Liver (tissue), 5 donors: ENCODE results near the gene OR51B6. TPM values are rescaled to one million over a fixed set of nuclear protein-coding genes. Genes with fewer than 3 reads are reported as not detected.

Source experiments
- polyA plus RNA-seq, 2 donors: library from polyadenylated mRNA; stranded (reverse) in 1 of 2; unstranded in 1 of 2; fragments of 200-250 nt in 1 of 2; fragments of >200 nt in 1 of 2; fragmentation: Nextera tagmentation in 1 of 2; extraction: Ambion mirVana in 1 of 2; gene quantifications; one replicate each; pipeline versions ENCODE4 v1.2.1 to v1.2.3, GENCODE V29; 2013 to 2015
- small RNA-seq: library from RNA; depleted of rRNA; stranded (forward); fragments of <200 nt; gene quantifications from one replicate; pipeline ENCODE3, GENCODE V24; 2014
- total RNA-seq, 2 donors: library from RNA; depleted of rRNA; stranded (reverse); fragments of >200 nt; gene quantifications; one replicate each; pipeline ENCODE4 v1.2.3, GENCODE V29; 2014
- donor health status: healthy.
- donor health status: healthy.
- donor health status: healthy.

Gene OR51B6
- total and polyA plus RNA-seq, 4 donors, result not detected

Small RNA genes lying within 50 kb of the gene (small RNA-seq; reads per million reads assigned to genes)
- not detected for gene AC104389.3

Other genes starting within 250 kb of the OR51B6 start
- not detected for gene OR52A5, start 213.2 kb upstream of the OR51B6 start, total RNA-seq
- gene OR52A5, start 213.2 kb upstream of the OR51B6 start, polyA plus RNA-seq, result not detected
- not detected for gene OR52A1, start 196.8 kb upstream of the OR51B6 start, total RNA-seq
- not detected for gene OR52A1, start 196.8 kb upstream of the OR51B6 start, polyA plus RNA-seq
- not detected for gene OR51V1, start 150.8 kb upstream of the OR51B6 start, total RNA-seq
- gene OR51V1, start 150.8 kb upstream of the OR51B6 start, polyA plus RNA-seq, result not detected
- 1,000 to 10,000 TPM in 1 of 2 donors, 1 to 10 TPM in 1; 5.7 to 3,950 TPM for gene HBB, start 124.4 kb upstream of the OR51B6 start, total RNA-seq
- gene HBB, start 124.4 kb upstream of the OR51B6 start, polyA plus RNA-seq, result 10 to 100 TPM; 13.6 to 86.8 TPM
- 1 to 10 TPM in 1 of 2 donors, not detected in 1; 6.0 TPM for gene HBD, start 117.0 kb upstream of the OR51B6 start, total RNA-seq
- gene HBD, start 117.0 kb upstream of the OR51B6 start, polyA plus RNA-seq, result under 1 TPM in 1 of 2 donors, not detected in 1; 0.72 TPM
- 10 to 100 TPM in 1 of 2 donors, not detected in 1; 75.1 TPM for gene HBG1, start 101.7 kb upstream of the OR51B6 start, total RNA-seq
- not detected for gene HBG1, start 101.7 kb upstream of the OR51B6 start, polyA plus RNA-seq
- over 10,000 TPM in 1 of 2 donors, not detected in 1; 55,632 TPM for gene HBG2, start 96.7 kb upstream of the OR51B6 start, total RNA-seq
- under 1 TPM in 1 of 2 donors, not detected in 1; 0.71 TPM for gene HBG2, start 96.7 kb upstream of the OR51B6 start, polyA plus RNA-seq
- gene HBE1, start 81.6 kb upstream of the OR51B6 start, total RNA-seq, result 10 to 100 TPM in 1 of 2 donors, not detected in 1; 82.7 TPM
- not detected for gene HBE1, start 81.6 kb upstream of the OR51B6 start, polyA plus RNA-seq
- gene OR51B4, start 49.6 kb upstream of the OR51B6 start, total RNA-seq, result not detected
- not detected for gene OR51B4, start 49.6 kb upstream of the OR51B6 start, polyA plus RNA-seq
- under 1 TPM; 0.17 to 0.37 TPM for gene OR51B2, start 27.2 kb upstream of the OR51B6 start, total RNA-seq
- gene OR51B2, start 27.2 kb upstream of the OR51B6 start, polyA plus RNA-seq, result not detected
- under 1 TPM; 0.17 to 0.23 TPM for gene OR51B5, start 8.0 kb upstream of the OR51B6 start, total RNA-seq
- gene OR51B5, start 8.0 kb upstream of the OR51B6 start, polyA plus RNA-seq, result not detected
- gene OR51M1, start 32.3 kb downstream of the OR51B6 start, total RNA-seq, result not detected
- not detected for gene OR51M1, start 32.3 kb downstream of the OR51B6 start, polyA plus RNA-seq
- not detected for gene OR51Q1, start 70.6 kb downstream of the OR51B6 start, total RNA-seq
- gene OR51Q1, start 70.6 kb downstream of the OR51B6 start, polyA plus RNA-seq, result not detected
- under 1 TPM; 0.23 to 0.33 TPM for gene OR51I1, start 90.0 kb downstream of the OR51B6 start, total RNA-seq
- not detected for gene OR51I1, start 90.0 kb downstream of the OR51B6 start, polyA plus RNA-seq
- gene OR51I2, start 97.8 kb downstream of the OR51B6 start, total RNA-seq, result not detected
- not detected for gene OR51I2, start 97.8 kb downstream of the OR51B6 start, polyA plus RNA-seq
- gene OR52D1, start 137.2 kb downstream of the OR51B6 start, total RNA-seq, result not detected
- gene OR52D1, start 137.2 kb downstream of the OR51B6 start, polyA plus RNA-seq, result not detected
- gene UBQLN3, start 158.4 kb downstream of the OR51B6 start, total RNA-seq, result under 1 TPM; 0.09 to 0.33 TPM
- gene UBQLN3, start 158.4 kb downstream of the OR51B6 start, polyA plus RNA-seq, result not detected
- under 1 TPM; 0.05 to 0.25 TPM for gene UBQLNL, start 165.2 kb downstream of the OR51B6 start, total RNA-seq
- gene UBQLNL, start 165.2 kb downstream of the OR51B6 start, polyA plus RNA-seq, result under 1 TPM; 0.03 to 0.08 TPM
- under 1 TPM; 0.14 to 0.33 TPM for gene OR52H1, start 197.0 kb downstream of the OR51B6 start, total RNA-seq
- not detected for gene OR52H1, start 197.0 kb downstream of the OR51B6 start, polyA plus RNA-seq
- gene OR52B6, start 229.4 kb downstream of the OR51B6 start, total RNA-seq, result not detected
- not detected for gene OR52B6, start 229.4 kb downstream of the OR51B6 start, polyA plus RNA-seq
- 1 to 10 TPM in 1 of 2 donors, under 1 TPM in 1; 0.75 to 5.3 TPM for gene TRIM6, start 245.1 kb downstream of the OR51B6 start, total RNA-seq
- under 1 TPM; 0.39 to 0.40 TPM for gene TRIM6, start 245.1 kb downstream of the OR51B6 start, polyA plus RNA-seq